GM19239 (cell line): ENCODE data around the gene RBBP8NL.

Experiments
- DNase-seq: peaks from one replicate; pipeline ENCODE4 v3.0.0; 2011; ENCODE audit warnings: low spot score; ENCODE audit not compliant: insufficient read length
- FAIRE-seq: peaks from 2 replicates; lab custom pipeline; 2011; peaks lifted over from hg19 to GRCh38; lab: Jason Lieb, UNC

RBBP8NL gene

DNA sequence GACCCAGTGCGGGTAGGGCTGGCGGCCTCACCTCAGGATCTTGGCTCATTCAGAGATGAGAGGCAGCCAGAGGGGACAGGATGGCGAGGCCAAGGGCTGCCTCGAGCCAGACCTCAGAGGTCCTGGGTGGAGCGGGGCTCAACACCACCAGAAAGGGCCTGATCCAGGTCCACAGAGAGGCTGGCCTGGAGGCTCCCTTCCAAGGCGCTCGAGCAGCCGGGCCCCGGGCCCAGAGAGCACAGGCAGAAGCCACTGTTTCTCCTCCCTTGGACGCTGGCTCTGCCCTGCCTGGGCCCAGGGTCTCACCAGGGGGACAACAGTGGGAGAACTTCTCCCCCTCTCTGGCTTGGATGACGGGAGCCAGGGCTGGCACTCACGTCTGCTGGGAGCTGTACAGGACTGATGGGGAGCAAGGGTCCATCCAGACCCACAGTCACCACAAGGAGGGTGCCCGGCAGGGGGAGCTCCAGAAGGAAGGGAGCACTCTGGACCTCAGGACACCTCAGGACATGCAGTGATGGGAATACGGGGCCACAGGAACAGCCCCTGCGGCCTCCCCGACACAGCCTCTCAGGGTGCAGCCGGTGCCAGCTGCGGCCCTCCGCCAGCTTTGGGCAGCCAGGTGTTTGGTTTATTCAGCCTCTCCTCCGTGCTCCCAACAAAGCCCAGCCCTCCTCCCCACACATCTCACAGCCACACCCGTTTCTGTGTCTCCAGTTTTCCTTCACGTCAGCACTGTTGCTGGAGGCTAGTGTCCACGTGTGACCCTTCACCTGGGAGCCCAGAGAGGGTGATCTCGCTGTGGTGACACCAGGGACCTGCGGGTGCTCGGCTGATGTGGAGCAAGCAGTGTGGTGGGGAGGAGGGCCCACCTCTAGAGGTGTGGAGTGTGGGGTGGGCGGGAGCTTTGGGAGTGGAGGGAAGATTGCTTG lies 31.8 kb downstream of the RBBP8NL start:
- DNase-seq (no peak), FAIRE-seq (no peak)

DNA sequence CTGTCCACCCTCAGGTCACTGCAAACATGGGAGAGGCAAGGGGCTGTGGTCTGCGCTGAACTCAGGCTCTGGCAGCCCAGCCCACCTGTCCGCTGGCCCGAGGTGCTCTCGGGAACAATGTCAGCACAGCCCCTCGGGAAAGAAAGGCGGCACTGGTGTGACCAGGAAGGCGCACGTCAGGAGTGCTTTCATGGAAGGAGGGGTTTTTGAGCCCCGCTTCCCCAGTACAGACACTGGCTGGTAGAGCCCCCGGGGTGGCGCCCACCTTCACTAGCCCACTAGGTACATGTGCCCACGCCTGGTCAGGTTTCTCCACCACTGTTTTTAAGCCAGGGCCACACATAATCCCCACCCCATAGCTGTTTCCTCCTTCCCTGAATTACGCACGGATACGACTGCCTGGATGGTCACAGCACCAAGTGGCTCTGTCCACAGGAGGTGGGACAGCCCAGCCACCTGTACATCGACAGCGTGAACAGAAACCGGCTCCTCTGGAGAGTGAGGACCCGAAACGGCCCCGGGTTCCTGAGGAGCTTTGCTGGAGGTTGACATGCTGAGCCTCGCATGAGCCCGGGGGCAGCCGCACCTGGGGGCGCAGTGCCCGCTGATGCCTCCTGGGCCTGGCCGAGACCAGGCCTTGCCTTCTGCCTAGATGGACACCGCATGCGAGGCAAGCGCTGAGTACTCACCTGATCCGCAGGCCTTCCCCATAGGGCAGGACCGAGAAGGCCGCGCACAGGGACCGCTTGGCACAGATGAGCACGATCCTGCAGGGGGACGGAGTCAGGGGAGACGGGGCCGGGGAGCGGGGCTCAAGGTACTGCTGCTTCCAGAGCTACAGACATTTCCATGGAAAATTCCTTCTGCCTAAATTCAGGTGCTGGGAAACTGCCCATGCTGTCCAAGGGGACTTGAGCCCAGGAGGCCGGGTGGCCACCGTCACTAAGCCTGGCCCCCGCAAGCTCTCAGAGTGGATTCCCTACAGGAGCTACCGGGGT lies 32.8 kb downstream of the RBBP8NL start:
- FAIRE-seq (no peak), DNase-seq (no peak)

DNA sequence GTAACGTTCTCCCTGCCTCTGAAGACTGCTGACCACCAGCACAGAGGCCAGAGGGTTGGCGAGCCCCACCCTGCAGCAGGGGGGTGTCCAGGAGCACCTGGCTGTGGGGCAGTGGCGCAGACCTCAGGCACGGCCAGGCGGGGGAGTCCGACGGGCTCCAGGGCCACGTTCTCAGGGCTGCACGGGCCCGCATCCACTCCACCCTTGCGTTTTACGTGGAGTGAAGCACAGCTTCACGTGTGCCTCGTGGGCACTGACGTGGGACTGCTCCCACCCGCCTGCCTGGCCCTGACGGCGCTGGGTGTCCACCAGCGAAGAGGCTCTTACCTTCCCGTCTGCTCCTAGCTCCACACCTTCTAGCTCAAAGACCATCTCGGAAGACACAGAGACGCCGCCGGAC lies 33.5 kb downstream of the RBBP8NL start:
- DNase-seq (no peak), FAIRE-seq (no peak)

DNA sequence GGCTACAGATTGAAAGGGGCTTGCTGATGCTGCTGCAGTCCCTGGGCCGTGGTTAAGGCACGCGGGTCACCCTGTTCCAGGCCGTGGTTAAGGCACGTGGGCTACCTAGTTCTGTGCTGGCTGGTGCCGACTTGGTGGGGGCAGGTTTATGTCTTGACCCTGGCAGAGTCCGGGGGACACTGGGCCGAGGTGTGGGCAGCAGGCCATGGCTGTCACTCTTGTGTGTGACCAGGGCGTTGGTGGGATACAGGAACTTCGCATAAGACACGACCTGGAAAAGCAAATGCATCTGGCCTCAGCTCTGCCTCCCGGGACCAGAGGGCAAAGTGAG lies 34.0 kb downstream of the RBBP8NL start:
- FAIRE-seq (no peak), DNase-seq (no peak)

DNA sequence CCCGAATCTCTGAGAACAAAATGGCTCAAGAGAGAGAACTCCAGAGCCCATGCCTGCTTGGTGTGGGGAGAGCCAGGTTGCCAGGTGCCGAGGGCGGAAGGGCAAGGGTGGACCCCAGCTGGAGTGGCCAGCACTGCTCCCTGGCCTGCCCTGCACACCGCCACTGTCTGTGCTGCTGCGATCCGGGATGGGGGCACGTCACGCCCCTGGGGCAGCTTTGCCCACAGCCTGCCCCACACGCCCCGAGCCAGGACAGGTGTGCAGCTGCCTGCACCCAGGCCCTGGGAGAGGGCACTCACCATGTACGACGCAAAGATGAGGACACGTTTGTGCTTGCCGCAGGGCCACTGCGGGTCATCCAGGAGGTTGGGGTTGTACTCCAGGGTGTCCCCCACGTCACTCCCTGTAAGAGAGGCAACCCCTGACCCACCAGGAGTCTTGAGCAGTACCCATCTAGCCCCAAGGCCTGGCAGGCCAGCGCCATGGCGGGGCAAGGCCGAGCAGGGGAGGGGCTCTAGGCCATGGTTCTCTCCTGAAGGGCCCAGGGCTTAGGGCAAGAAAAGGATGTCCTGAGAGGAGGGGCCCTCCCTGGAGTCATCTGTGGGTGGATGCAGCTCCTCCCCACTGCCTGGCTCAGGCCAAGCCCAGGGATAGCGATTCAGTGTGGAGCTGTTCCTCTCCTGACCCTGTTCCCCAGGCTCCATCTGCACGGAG lies 34.6 kb downstream of the RBBP8NL start:
- FAIRE-seq (no peak), DNase-seq (no peak)

DNA sequence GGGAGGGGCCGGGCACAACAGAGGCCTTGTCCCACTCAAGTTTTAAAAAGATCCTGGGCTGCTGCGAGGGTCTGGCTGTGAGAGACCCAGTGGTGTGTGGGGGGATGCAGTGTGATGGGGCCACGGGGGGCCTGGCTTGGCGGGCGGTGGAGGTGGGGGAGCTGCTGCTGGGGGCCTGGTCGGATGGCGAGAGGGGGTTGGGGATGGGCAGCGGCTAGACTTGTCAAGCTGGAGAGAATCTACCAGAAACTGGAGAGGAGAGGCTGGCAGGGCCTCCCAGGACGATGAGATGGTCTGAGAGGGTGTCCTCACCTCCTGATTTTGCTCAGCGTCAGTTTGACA lies 35.3 kb downstream of the RBBP8NL start:
- FAIRE-seq: no peak

DNA sequence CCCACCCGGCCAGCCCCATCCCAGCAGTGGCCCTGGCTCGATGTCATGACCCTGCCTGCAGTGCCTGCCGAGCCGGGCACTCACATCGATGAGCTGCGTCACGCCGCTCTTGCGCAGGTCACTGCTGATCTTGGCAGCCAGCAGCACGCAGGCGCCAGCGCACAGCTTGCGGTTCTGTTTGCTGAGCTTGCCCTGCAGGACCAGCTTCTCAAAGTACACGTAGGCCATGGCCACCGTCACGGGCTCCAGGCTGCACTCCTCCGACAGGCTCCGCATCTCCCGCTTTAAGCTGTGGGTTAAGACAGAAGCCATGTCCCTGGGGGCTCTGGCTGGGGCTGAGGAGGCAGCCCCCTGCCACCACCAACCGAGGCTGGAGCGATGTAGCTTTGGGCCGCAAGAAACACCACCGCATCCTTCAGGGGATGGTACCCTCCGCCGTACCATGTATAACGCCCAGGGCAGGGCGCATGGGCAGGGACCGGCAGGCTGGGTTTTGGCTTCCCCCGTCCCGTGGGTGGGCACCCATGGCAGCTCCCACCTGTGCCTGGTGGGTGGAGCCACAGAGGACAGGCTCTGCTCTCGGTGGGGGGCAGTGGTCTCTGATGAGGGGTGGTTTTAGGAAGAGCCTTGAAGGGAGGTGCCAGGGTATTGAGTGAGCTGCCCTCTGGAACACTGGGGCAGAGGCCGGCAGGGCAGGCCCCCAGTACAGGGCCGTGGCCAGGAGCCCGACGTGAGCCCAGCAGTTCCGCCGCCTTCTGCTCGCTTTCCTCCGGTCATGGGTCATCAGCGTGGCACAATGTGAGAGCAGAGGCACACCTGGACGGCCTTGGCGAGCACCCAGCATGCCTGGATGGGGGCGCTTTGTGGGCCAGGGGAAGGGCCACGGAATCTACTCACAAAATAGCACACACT lies 35.9 kb downstream of the RBBP8NL start:
- no peak for FAIRE-seq
- DNase-seq: no peak

More for the DNA sequence above, 35.3 kb downstream of the RBBP8NL start:
- no peak for DNase-seq

DNA sequence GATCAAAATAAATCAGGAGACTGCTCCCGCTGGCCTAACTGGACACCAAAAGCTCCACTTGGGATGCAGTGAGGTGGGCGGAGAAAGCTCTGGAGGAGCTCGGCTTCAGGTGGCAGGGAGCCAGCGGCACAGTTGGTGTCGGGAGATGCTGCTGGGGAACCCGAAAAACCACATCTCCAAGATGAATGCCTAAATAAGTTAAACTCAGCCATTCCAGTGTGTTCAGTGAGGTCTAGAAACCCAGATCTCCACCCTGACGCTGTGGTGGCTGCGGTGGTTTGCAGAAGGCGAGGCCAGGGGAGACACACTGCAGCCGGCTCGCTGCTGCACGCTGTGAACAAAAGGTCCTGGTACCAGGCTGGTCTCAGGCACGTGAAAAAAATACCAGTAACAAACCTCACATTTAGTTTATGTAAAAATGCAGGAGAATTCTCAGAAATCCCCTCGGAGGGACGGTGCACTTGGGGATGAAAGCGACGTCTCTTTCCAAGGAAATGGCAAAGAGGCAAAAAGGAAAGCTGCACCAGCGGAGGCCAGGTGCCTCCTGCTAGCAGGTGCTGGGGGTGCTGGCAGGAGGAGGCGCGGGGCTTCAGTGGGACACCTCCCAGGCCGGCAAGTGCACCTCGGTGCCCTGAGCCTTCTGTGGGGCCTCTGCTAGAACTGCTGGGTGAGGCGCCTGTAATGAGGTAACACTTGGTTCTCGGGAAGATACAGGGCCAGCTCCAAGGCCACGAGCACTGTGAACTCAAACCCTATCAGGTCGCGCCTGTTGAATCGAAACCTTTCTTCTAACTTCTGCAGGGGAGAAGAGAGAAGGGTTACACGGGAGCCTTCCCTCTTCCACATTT lies 36.8 kb downstream of the RBBP8NL start:
- DNase-seq (no peak), FAIRE-seq (no peak)

DNA sequence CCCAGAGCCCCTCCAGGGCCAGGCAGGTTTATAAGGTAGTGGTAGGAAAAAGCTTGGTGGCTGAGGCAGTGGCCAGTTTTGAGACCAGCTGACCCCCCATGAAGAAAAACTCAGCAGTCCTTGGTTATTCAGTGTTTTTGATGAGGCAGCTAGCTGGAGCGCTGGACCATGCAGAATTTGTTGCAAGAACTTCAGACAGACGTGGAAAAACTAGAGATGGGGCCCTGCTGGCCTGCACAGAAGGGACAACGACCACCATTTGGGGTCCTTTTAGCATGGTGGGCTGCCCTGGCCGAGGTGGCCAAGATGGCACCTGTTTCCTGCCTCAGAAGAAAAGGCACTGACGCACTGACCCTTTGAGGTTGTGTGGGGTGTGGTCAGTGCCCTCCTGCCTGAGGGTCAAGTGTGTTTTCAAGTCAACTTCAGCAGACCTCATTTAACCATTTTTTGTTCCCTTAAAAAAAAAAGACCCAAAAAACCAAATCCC lies 37.7 kb downstream of the RBBP8NL start:
- DNase-seq: no peak
- FAIRE-seq: no peak

DNA sequence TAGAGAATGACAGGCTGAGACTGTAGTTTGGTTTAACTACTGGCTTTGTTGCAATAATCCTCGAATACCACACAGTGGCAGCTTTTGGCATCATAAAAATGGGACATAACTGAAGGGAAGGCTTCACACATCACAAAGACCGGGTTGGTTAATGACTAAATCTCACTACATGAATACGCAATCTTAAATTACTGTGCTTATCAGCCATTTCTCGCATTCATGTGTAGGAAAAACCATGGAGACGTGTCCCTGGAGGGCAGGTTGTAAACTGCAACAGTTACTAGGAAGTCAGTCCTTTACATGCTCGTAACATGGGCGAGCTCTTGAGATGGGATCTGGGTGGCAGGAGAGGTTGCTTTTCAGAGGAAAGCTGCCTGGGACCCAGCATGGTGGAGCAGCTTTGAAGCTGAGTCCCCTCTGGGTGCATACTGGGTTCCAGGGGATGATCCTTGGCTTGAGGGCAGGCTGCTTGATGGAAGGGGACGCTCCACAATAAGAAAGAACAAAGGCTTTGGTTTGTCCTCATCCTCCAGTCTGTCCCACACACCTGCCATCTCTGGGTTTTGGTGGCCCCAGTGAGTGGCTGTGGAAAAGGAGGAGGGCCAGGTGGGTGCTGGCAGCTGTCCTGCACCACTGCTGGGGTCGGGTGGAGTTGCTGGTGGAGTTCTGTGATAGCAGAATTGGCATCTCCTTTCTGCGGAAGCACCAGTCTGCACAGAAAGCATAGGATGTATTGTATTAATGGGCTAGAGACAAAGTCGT lies 38.3 kb downstream of the RBBP8NL start:
- FAIRE-seq (peak; percentile 54), DNase-seq (no peak)

DNA sequence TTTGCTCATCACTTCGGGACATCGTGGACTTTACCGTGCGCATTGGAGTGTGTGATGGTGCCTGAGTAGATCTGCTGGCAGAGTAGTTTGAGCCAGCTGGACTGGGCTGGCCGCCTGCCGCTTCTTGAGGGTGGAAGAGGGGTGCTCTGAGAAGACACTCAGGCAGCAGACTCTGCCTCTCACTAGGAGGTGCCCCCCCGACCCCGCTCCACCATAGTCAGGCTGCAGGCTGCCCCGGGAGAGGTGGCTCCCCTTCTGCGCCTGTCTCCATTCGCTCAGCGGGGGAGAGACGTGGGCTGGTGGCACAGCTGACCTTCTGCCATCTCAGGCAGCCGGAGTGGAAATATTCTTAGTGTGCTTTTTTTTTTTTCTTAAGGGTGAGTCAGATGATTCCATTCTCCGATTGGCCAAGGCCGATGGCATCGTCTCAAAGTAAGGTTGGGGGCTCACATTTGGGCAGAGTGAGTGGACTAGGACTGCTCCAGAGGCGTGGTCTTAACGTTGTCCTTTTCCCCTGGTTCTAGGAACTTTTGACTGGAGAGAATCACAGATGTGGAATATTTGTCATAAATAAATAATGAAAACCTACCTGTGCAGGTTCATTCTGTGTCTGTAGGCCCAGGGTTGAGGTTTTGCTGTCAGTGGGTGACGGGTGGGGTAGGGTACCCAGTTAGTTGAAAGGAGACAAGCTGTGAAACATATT lies 39.3 kb downstream of the RBBP8NL start:
- FAIRE-seq: no peak
- no peak for DNase-seq

DNA sequence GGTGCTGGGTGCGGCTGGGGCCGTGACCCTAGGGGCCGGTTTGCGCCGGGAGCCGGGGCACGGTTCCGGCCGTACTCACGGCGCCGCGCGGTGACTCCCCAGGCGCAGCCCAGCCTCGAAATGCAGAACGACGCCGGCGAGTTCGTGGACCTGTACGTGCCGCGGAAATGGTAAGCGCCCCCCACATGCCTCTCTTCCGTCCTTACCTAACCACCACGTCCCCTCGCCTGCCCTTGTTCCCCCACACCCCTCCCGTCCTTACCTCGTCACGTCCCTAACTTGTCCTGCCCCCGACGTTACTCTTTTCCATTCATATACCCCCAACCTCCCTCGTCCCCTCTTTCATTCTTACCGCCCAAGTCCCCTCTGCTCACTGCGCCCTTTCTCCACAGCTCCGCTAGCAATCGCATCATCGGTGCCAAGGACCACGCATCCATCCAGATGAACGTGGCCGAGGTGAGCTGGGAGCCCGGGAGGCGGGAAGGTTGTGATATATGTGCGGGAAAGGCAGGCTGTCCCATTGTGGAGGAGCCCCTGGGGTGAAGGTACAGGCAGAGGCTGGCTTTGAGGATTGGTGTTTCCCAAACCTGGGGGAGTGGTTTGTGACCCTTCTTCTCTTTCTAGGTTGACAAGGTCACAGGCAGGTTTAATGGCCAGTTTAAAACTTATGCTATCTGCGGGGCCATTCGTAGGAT lies 40.0 kb downstream of the RBBP8NL start:
- FAIRE-seq (no peak), DNase-seq (no peak)

DNA sequence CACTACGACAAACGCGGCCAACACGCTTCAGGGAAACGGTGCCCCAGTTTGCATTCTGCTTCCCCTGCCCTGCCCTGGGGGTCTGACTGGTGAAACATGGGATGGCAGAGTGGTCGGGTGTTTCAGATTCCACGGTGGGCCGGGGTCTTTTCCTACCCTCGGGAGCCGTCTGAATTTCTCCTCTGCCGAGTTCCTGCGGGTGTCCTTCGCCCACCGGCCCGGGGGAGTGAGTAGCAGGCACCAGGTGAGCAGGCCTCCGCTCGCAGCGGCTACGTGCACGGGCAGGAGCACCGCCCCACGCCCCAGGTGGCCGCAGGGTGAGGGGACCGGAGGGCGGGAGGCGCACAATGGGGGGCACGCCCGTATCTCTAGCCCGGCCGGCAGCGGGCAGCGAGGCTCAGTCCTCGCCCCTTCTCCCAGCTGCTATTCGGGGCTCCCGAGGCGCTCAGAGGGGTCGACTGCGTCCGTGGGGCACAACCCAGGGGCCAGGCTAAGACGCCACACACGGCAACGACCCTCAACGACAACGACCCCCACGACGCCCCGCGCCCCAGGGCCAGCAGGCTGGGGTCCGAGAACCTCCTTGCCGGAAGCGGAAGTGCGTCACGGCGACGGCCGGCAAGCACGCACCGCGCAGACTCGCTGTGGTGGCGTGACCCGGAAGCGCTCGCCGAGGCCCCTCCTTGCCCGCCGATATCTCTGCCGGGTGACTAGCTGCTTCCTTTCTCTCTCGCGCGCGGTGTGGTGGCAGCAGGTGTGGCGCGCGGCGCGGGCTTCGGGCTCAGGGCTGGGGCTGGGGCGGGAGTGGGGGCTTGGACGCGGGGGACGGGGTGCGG lies 40.7 kb downstream of the RBBP8NL start, which contains the start of gene RPS21:
RPS21 (plus strand) TSS at position 721 of the 836 bp plus-strand sequence. CDS start 236 bp downstream, outside the sequence.
- peak; percentile 97 for DNase-seq
- peak; percentile 87 for FAIRE-seq

DNA sequence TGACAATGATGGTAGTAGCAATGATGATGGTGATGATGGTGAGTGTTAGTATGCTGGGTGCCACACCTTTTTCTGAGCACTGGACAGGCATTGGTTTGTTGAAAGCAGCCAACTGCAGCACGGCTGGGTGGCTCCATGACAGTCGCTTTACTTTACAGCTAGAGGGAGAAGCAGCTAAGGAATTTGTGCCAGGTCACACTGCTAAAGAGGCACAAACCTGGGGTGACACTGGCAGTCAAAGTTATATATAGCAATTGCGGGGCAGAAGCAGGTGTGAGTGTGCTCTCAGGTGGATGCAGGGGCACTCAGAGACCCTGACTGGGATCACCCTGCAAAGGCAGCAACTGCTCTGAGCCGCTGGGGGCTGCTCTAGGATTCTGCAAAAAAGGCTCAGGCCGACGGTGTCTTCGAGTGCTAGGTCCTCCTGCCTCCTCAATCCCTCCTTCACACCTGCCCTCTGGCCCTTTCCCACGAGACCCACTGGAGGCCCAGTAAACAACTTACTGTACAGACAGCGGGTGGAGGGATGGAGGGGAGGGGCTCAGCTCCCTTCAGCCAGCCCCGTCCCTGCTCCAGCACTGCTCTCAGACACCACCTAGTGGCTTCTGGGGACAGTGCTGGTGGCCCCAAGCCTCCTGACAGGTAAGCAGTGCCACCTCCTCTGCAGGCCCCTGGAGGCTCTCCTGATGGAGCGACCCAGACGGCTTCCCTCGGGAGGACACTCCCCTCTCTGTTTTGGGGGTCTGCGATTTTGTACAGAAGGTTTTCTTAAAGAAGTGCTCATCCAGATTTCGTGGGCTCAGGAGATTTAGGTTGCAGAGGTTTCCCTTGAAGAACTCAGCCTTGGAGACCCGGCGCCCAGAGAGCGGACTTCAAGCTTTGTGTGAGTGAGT lies 44.8 kb downstream of the RBBP8NL start:
- DNase-seq: peak; percentile 84
- peak; percentile 82 for FAIRE-seq

DNA sequence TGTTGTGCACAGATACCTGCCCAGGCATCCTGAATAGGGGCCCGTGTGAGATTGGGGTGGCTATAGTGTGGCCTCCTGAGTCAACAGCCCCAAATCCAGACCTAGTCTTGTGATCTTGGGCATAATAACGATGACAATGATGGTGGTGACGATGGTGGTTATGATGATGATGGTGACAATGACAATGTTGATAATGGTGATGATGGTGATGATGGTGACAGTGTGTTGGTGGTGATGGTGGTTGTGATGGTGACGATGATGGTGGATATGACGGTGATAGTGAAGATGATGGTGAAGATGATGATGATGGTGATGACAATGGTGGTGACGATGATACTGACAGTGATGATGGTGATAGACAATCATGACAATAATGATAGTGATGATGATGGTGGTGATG lies 45.5 kb downstream of the RBBP8NL start:
- no peak for FAIRE-seq

More for the DNA sequence above, 45.5 kb downstream of the RBBP8NL start:
- DNase-seq: no peak
